A673 (cell line): ENCODE results near the gene PARD3. TPM values are rescaled to one million over a fixed set of nuclear protein-coding genes. Genes with fewer than 3 reads are reported as not detected.

Experiments used
- BruUV-seq: library from RNA; stranded (reverse); fragments of 400-500 nt; replicated peaks from 2 replicates; lab custom pipeline; 2021; lab: Mats Ljungman, UMichigan
- CTCF ChIA-PET: fragments of 300-600 bp; sonication (Branson Sonifier 250); formaldehyde crosslinking; loops from one replicate; lab custom pipeline; 2022; ENCODE audit warnings: antibody characterized with exemption; lab: Charles Lee
- POLR2A ChIA-PET: fragments of 300-600 bp; sonication (Branson Sonifier 250); formaldehyde crosslinking; loops from one replicate; lab custom pipeline; 2022; ENCODE audit warnings: antibody characterized with exemption; ENCODE audit not compliant: low non-redundant PET; lab: Charles Lee
- DNase-seq: peaks from one replicate; pipeline ENCODE4 v3.0.0-alpha.2; 2015; ENCODE audit warnings: low spot score
- H3K27ac ChIP-seq: fragments of 200-600 bp; sonication (generic); 2 replicates; pipeline ENCODE4 v1.5.1; 2016; ENCODE audit warnings: mixed run types, low read depth, mild to moderate bottlenecking, mixed read lengths, antibody characterized with exemption, low read length; ENCODE audit not compliant: poor library complexity, severe bottlenecking
- H3K27me3 ChIP-seq: fragments of 200-600 bp; sonication (generic); replicated peaks from 2 replicates; pipeline ENCODE4 v1.6.1; 2017; ENCODE audit warnings: mixed run types, low read depth, mild to moderate bottlenecking, mixed read lengths, antibody characterized with exemption, low read length; ENCODE audit not compliant: insufficient read depth, poor library complexity
- H3K36me3 ChIP-seq: fragments of 200-600 bp; sonication (generic); 2 replicates; pipeline ENCODE4 v1.6.1; 2016; ENCODE audit warnings: mixed run types, mild to moderate bottlenecking, mixed read lengths, antibody characterized with exemption, low read length; ENCODE audit not compliant: insufficient read depth, poor library complexity, severe bottlenecking
- H3K4me1 ChIP-seq: fragments of 200-600 bp; sonication (generic); 2 replicates; pipeline ENCODE4 v1.6.1; 2017; ENCODE audit warnings: mixed run types, mild to moderate bottlenecking, mixed read lengths, antibody characterized with exemption, low read length; ENCODE audit not compliant: insufficient read depth, poor library complexity, severe bottlenecking
- H3K4me3 ChIP-seq: fragments of 200-600 bp; sonication (generic); 2 replicates; pipeline ENCODE4 v1.5.1; 2016; ENCODE audit warnings: low read depth, mixed run types, mild to moderate bottlenecking, mixed read lengths, low read length; ENCODE audit not compliant: poor library complexity, severe bottlenecking
- H3K9me3 ChIP-seq: fragments of 200-600 bp; sonication (generic); 2 replicates; pipeline ENCODE4 v1.6.1; 2016; ENCODE audit warnings: mixed run types, low read depth, mild to moderate bottlenecking, mixed read lengths, antibody characterized with exemption, low read length; ENCODE audit not compliant: poor library complexity, severe bottlenecking
- CTCF ChIP-seq: fragments of 300-800, 200-600 bp; sonication (generic); conservative IDR thresholded peaks from 2 replicates; pipeline ENCODE4 v1.5.1; 2017; ENCODE audit warnings: low read depth, mild to moderate bottlenecking, antibody characterized with exemption, low read length, moderate library complexity, mixed read lengths
- EZH2 ChIP-seq: fragments of 200-600 bp; sonication (generic); IDR thresholded peaks from 2 replicates; pipeline ENCODE4 v1.6.1; 2017; ENCODE audit warnings: borderline replicate concordance, low read depth, mild to moderate bottlenecking, mixed read lengths, antibody characterized with exemption, low read length; ENCODE audit not compliant: poor library complexity, severe bottlenecking
- intact Hi-C: fragments of 100-400 bp; cut with micrococcal nuclease; formaldehyde crosslinking; loops from one replicate; pipeline ENCODE4 v1.10.0; 2022; ENCODE audit not compliant: unreplicated experiment
- total RNA-seq: library from RNA; stranded (reverse); gene quantifications from 2 replicates; pipeline ENCODE4 v1.2.3, GENCODE V29; 2021

Gene PARD3
- total RNA-seq, 1 experiment from 2014 or later = 28.0 TPM

GRCh38 chr10:34667177-34667576 lies 147.9 kb downstream of the PARD3 start:
- TF ChIP-seq EZH2 (no peak), CTCF (no peak)
- Histone ChIP-seq H3K4me1 (no peaks in the 10 kb centered on the region), H3K4me3 (no peak overlapping the region), H3K27ac (no peak overlapping the region), H3K9me3 (no peaks in the 10 kb centered on the region), H3K36me3 (no peaks in the 10 kb centered on the region), H3K27me3 (no peaks in the 10 kb centered on the region)
- intact Hi-C loops = loop anchor here (5.0 to 10.0 kb wide), 2 partner anchors 328 to 360 kb away; no protein-coding TSS in a partner anchor
- DNase-seq = no peak
- POLR2A ChIA-PET = no interaction called here
- BruUV-seq = no TSS peak
- CTCF ChIA-PET = interaction anchor here (0.6 kb wide), 1 partner anchor 74 kb away, joined by 4 read pairs; no protein-coding TSS in a partner anchor

GRCh38 chr10:34666008-34666704 lies 148.9 kb downstream of the PARD3 start:
- CTCF ChIA-PET = interaction anchor here (0.5 to 1.0 kb wide), 9 partner anchors 66 to 839 kb away, joined by 3 to 7 read pairs (median 4); no protein-coding TSS in a partner anchor
- H3K4me3 ChIP-seq = no peak overlapping the region
- H3K36me3 ChIP-seq = no peaks in the 10 kb centered on the region
- no peaks in the 10 kb centered on the region for H3K27me3 ChIP-seq
- H3K27ac ChIP-seq = no peak overlapping the region
- POLR2A ChIA-PET = no interaction called here
- intact Hi-C loops = loop anchor here (5.0 to 10.0 kb wide), 2 partner anchors 329 to 361 kb away; no protein-coding TSS in a partner anchor
- BruUV-seq = no TSS peak
- TF ChIP-seq EZH2 = no peak
- TF ChIP-seq CTCF = peak; percentile 73
- H3K4me1 ChIP-seq = no peaks in the 10 kb centered on the region
- peak; percentile 88 for DNase-seq
- no peaks in the 10 kb centered on the region for H3K9me3 ChIP-seq

GRCh38 chr10:34664706-34665105 lies 150.4 kb downstream of the PARD3 start:
- TF ChIP-seq EZH2 (no peak), CTCF (no peak)
- no TSS peak for BruUV-seq
- CTCF ChIA-PET = no interaction called here

More at GRCh38 chr10:34664706-34665105, 150.4 kb downstream of the PARD3 start:
- intact Hi-C loops = loop anchor here (5.0 to 10.0 kb wide), 2 partner anchors 330 to 363 kb away; no protein-coding TSS in a partner anchor
- H3K27me3 ChIP-seq = no peaks in the 10 kb centered on the region
- no peak overlapping the region for H3K27ac ChIP-seq
- no peaks in the 10 kb centered on the region for H3K36me3 ChIP-seq
- DNase-seq = no peak
- no peaks in the 10 kb centered on the region for H3K9me3 ChIP-seq
- no peaks in the 10 kb centered on the region for H3K4me1 ChIP-seq
- POLR2A ChIA-PET = no interaction called here
- H3K4me3 ChIP-seq = no peak overlapping the region
